AG08395 (cell line): ENCODE results near the gene HES5.
"Not testable (repeated sequence)": the region's sequence is repeated elsewhere in the genome, so short reads cannot be mapped to it uniquely, and the experiment has no call there.

ENCODE experiments used
- DNase-seq: peaks from one replicate; pipeline ENCODE4 v3.0.0; 2012; ENCODE audit warnings: mixed read lengths, low spot score

Gene HES5

GRCh38 chr1:2529784-2530512 is at the start of gene HES5:
Gene HES5, minus strand, starts transcription at chr1:2530263. Its CDS starts 99 bp downstream, at chr1:2530164.
- no peak for DNase-seq

GRCh38 chr1:2578758-2579118 is 48.7 kb upstream of the HES5 start:
- no peak for DNase-seq

GRCh38 chr1:2577565-2578075 is 47.6 kb upstream of the HES5 start:
- not testable (repeated sequence) for DNase-seq

- no peak for DNase-seq
Measured at GRCh38 chr1:2575801-2576663, 46.0 kb upstream of the HES5 start.

GRCh38 chr1:2574350-2574749 is 44.3 kb upstream of the HES5 start:
- DNase-seq, result no peak

GRCh38 chr1:2573250-2573920 is 43.3 kb upstream of the HES5 start:
- no peak for DNase-seq

GRCh38 chr1:2571348-2571747 is 41.3 kb upstream of the HES5 start:
- no peak for DNase-seq

GRCh38 chr1:2570332-2570731 is 40.3 kb upstream of the HES5 start:
- DNase-seq, result no peak

GRCh38 chr1:2569703-2570102 is 39.6 kb upstream of the HES5 start:
- not testable (repeated sequence) for DNase-seq

GRCh38 chr1:2569060-2569459 is 39.0 kb upstream of the HES5 start:
- DNase-seq, result no peak

GRCh38 chr1:2568187-2568816 is 38.2 kb upstream of the HES5 start:
- not testable (repeated sequence) for DNase-seq

GRCh38 chr1:2567083-2567679 is 37.1 kb upstream of the HES5 start:
- DNase-seq, result no peak

GRCh38 chr1:2566101-2567045 is 36.3 kb upstream of the HES5 start:
- no peak for DNase-seq

- DNase-seq, result no peak
Measured at GRCh38 chr1:2564815-2565374, 34.8 kb upstream of the HES5 start.

- no peak for DNase-seq
Measured at GRCh38 chr1:2564006-2564814, 34.1 kb upstream of the HES5 start.

GRCh38 chr1:2563205-2563604 is 33.1 kb upstream of the HES5 start:
- DNase-seq, result no peak

GRCh38 chr1:2561898-2562895 is 32.1 kb upstream of the HES5 start:
- no peak for DNase-seq

- DNase-seq, result no peak
Measured at GRCh38 chr1:2561446-2561845, 31.4 kb upstream of the HES5 start.
